ENCODE data around the gene EP400. TPM values are rescaled to one million over a fixed set of nuclear protein-coding genes. Genes with fewer than 3 reads are reported as not detected.
"Not testable (repeated sequence)": the region's sequence is repeated elsewhere in the genome, so short reads cannot be mapped to it uniquely, and the experiment has no call there.

Gene EP400
- total RNA-seq, 1 donor from 2014 or later: 43.1 TPM

GRCh38 chr12:131948166-131948712 lies 1.5 kb upstream of the EP400 start:
- no peak for DNase-seq (ENCODE audit: extremely low read depth, low read depth, low spot score)

GRCh38 chr12:131948713-131949430 lies 870 bp upstream of the EP400 start:
- DNase-seq (ENCODE audit: extremely low read depth, low read depth, low spot score): not testable (repeated sequence)

DNA sequence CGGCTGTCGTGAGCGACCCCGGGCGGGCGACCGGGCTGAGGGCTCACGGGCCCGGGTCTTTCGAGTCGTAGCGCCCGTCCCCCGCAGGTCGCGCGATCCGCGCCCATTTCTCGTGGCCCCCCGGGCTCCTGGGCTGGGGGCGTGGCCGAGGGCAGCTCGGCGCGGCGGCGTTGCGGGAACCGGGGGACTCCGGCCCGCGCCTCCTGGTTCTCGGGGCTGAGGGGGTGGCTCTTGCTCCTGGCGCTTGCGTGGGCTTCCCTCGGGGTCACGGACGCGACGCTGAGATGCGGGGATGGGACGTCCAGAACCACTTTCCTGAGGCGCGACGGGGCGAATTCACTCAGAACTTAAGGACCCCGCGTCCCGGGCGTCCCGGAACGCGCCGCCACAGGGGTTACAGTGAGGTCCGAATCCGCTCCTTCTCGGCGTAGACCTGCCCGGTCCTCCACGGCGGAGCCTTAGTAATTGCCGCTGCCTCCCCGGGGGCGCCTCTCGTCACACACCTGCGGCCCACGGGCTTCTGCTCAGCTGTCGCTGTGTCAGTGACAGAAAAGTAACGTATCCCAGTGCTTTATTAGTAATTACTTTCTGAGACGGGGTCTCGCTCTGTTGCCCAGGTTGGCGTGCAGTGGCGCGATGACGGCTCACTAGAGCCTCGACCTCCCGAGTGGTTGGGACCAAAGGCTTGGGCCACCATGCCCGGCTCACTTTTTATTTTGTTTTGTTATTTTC lies 606 bp downstream of the EP400 start:
- DNase-seq (ENCODE audit: extremely low read depth, low read depth, low spot score): no peak

GRCh38 chr12:131953810-131954209 lies 4.1 kb downstream of the EP400 start:
- not testable (repeated sequence) for DNase-seq (ENCODE audit: extremely low read depth, low read depth, low spot score)

- not testable (repeated sequence) for DNase-seq (ENCODE audit: extremely low read depth, low read depth, low spot score)
Observed at GRCh38 chr12:131954460-131954859, 4.7 kb downstream of the EP400 start.

DNA sequence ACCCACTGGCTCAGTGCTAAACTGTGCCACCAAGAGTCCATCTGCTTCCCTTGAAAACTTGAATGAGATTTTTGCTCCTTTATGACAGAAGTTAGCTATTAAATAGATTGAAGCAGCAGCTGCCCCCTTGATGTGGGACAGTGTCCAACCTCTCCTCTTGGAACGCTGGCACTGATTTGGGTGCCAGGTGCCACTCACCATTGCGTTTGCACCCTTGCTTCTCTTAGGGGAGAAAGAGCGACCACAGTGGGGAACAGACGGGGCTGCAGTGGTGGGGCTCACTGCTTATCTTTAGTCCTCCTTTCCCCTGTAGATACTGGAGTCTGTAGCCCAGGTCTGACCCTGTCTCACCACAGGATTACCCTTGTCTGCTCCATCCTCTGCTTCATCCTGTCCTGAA lies 9.4 kb downstream of the EP400 start:
- DNase-seq (ENCODE audit: extremely low read depth, low read depth, low spot score): no peak

GRCh38 chr12:131959641-131960589 lies 10.2 kb downstream of the EP400 start:
- DNase-seq (ENCODE audit: extremely low read depth, low read depth, low spot score): no peak

GRCh38 chr12:131960590-131961325 lies 11.0 kb downstream of the EP400 start:
- DNase-seq (ENCODE audit: extremely low read depth, low read depth, low spot score): not testable (repeated sequence)

GRCh38 chr12:131961328-131961727 lies 11.6 kb downstream of the EP400 start:
- not testable (repeated sequence) for DNase-seq (ENCODE audit: extremely low read depth, low read depth, low spot score)

DNA sequence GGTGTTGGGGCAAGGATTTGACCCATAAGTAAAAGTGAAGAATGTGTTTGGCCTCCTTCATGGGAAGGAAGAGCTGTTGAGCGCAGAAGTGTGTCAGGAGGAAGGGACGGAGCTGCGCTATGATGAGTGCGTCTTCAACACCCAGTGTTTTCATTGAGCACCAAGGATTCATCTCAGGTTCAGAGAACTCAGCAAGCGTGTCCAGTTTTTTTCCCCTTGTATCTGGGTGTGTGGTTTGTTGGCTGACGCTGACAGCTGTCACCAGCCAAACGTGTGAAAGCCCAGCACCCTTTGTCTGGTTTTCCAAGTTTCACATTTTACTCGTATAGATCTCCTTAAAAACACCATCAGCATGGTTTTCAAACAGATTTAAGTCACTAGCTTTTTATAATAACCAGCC lies 12.3 kb downstream of the EP400 start:
- DNase-seq (ENCODE audit: extremely low read depth, low read depth, low spot score): no peak

DNA sequence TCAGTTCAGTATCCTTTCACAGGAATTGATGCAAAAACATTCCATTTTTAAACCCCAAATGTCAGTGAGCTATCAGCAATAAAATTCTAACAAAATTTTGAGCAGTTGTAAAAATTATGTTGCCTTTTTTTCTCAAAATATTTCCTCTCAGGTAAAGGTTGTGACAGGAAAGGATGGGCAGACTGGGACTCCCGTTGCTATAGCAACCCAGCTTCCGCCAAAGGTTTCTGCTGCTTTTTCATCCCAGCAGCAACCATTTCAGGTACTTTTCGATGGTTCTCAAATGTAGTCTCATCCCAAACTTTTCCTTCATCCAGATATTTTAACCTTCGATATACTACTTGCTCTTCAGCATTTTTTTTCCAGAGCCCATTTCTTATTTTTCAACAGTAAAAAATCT lies 13.6 kb downstream of the EP400 start:
- no peak for DNase-seq (ENCODE audit: extremely low read depth, low read depth, low spot score)

GRCh38 chr12:131965073-131965472 lies 15.3 kb downstream of the EP400 start:
- no peak for DNase-seq (ENCODE audit: extremely low read depth, low read depth, low spot score)

GRCh38 chr12:131971226-131971625 lies 21.5 kb downstream of the EP400 start:
- DNase-seq (ENCODE audit: extremely low read depth, low read depth, low spot score): no peak

DNA sequence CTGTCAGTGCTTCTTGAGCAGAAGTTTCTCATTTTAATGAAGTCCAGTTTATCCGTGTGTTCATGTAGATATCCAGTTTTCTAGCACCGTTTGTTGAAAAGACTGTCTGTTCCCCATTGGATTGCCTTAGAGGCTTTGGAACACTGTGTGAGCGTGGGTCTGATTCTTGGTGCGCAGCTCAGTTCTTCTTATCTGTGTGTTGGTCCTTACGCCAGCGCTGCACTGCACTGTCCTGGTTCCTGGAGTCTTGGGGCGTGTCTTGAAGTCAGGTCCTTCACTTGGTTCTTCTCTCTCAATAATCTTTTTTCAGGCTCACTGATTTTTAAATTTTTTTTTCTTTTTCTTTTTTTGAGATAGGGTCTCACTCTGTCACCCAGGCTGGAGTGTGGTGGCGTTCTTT lies 25.5 kb downstream of the EP400 start:
- no peak for DNase-seq (ENCODE audit: extremely low read depth, low read depth, low spot score)

GRCh38 chr12:131979606-131980005 lies 29.9 kb downstream of the EP400 start:
- DNase-seq (ENCODE audit: extremely low read depth, low read depth, low spot score): no peak

DNA sequence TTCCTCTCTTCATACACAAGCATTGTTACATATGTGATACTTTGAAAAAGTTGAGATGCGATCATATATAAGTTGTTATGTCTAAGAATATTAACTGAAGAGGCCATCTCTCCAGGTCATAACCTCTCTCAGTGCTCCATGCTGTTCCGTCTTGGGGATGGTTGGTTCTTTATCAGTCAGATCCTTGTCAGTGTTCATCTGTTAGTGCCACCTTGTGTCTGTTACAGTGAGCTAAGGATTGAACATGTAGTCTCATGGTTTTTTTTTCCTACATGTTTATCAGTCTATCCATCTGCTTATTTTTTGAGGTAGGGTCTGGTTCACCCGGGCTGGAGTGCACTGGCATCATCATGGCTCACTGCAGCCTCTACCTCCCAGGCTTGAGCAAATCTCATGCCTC lies 30.5 kb downstream of the EP400 start:
- DNase-seq (ENCODE audit: extremely low read depth, low read depth, low spot score): no peak

DNA sequence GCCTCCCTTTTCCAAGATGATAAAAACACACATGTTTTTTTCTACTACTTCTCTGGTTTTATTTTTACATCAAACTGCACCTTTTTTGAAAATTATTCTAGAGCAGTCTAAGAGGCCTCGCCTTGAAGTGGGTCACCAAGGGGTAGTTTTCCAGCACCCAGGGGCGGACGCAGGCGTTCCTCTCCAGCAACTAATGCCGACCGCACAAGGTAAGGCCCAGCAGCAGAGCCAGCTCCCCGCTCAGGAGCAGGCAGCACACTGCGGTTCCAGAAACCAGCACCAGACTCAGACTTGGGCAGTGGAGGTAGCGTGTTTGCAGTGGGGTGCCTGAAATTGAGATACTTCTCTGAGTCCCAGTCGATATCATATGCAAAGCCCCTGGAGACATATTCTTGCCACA lies 31.6 kb downstream of the EP400 start:
- DNase-seq (ENCODE audit: extremely low read depth, low read depth, low spot score): no peak

DNA sequence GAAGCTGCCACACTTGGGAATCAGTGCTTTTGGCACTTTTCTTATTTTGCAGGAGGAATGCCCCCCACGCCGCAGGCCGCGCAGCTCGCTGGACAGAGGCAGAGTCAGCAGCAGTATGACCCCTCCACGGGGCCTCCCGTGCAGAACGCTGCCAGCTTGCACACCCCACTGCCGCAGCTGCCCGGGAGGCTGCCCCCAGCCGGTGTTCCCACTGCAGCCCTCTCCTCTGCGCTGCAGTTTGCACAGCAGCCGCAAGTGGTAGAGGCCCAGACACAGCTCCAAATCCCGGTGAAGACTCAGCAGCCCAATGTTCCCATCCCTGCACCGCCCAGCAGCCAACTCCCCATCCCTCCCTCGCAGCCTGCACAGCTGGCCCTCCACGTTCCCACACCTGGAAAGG lies 32.3 kb downstream of the EP400 start:
- DNase-seq (ENCODE audit: extremely low read depth, low read depth, low spot score): no peak

- no peak for DNase-seq (ENCODE audit: extremely low read depth, low read depth, low spot score)
Observed at GRCh38 chr12:131983026-131983425, 33.3 kb downstream of the EP400 start.

DNA sequence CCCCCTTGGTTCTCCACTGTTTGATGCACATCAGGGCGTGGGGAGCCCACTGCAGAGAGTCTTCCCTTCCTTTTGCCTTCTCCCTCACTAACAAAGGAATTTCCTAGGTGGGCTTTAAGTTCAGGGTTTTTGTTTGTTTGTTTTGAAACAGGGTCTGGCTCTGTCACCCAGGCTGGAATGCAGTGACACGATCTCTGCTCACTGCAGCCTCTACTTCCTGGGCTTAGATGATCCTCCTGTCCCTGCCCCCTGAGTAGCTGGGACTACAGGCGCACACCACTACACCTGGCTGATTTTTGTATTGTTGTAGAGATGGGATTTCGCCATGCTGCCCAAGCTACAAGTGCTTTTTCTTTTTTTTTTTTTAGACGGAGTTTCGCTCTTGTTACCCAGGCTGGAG lies 33.8 kb downstream of the EP400 start:
- no peak for DNase-seq (ENCODE audit: extremely low read depth, low read depth, low spot score)

All from glomerular endothelial cell (primary cell).